Measurements from ENCODE around the gene CCDC183.
"Not testable (repeated sequence)": the region's sequence is repeated elsewhere in the genome, so short reads cannot be mapped to it uniquely, and the experiment has no call there.

CCDC183 gene

DNA sequence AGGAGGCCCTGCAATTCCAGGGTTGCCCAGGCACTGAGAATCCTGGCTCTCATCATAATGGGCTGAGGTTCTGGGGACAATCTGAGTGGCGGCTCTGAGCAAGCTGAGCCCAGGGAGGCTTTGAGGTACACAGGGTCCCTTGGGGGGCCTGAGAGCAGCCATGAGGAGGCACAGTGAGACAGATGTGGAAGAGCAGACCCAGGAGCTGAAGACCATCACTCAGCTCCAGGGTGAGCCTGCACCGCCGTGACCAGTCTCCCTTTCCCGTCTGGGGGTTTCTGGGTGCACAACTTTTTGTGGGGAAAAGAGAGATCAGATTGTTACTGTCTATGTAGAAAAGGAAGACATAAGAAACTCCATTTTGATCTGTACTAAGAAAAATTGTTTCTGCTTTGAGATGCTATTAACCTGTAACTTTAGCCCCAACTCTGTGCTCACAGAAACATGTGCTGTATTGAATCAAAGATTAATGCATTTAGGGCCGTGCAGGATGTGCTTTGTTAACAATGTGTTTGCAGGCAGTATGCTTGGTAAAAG, at the start of gene CCDC183:
Gene CCDC183 (plus strand): TSS at position 101 of the 537 bp plus-strand sequence. CDS start 60 bp downstream, at position 161.
- no peak for DNase-seq (ENCODE audit: low spot score)

DNA sequence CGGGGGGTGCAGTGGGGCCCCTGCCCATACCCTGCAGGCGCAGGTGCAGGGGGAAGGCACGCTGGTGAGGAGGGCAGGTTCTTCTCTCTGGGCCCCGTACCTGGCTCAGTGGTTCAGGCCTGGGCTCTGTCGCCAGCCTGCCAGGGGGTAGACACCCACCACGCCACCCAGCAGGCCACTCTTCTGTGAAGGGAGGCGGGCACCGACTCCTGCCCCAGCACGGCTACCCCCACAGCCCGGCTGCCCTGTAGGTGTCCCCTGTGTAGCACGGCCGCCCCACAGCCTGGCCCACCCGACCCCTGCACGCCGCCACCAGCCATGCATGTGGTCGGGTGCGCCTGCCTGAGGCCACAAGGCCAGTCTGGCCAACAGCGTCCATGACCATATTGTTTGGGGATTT, 49.5 kb upstream of the CCDC183 start:
- no peak for DNase-seq (ENCODE audit: low spot score)

DNA sequence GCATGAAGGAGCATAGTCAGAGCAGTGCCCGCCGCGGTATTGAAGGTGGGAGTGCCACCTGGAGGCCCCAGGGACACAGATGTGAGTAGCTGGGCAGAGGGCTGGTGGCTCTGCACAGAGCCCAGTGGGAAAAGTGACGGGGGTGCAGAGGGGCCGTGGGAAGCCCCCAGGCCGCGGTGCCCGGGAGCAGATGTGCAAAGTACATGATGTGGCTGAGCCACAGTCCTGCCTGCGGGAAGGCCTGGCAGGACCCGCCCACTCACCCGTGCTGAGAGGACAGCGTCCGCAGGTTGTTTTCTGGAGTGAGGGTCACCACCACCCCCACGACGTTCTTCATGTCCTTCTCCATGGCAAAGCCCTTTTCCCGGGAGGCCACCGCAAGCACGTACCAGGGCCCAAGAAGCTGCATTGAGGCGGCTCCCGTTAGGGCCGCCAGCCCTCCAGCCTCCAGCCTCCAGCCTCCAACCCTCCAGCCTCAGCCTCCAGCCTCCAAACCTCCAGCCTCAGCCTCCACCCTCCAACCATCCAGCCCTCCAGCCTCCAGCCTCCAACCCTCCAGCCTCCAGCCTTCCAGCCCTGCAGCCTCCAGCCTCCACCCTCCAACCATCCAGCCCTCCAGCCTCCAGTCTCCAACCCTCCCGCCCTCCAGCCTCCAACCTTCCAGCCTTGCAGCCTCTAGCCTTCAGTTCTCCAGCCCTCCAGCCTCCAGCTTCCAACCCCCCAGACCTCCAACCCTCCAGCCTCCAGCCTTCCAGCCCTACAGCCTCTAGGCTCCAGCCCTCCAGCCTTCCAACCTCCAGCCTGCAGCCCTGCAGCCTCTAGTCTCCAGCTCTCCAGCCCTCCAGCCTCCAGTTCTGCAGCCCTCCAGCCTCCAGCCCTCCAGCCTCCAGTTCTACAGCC, 48.7 kb upstream of the CCDC183 start:
- DNase-seq (ENCODE audit: low spot score): no peak

DNA sequence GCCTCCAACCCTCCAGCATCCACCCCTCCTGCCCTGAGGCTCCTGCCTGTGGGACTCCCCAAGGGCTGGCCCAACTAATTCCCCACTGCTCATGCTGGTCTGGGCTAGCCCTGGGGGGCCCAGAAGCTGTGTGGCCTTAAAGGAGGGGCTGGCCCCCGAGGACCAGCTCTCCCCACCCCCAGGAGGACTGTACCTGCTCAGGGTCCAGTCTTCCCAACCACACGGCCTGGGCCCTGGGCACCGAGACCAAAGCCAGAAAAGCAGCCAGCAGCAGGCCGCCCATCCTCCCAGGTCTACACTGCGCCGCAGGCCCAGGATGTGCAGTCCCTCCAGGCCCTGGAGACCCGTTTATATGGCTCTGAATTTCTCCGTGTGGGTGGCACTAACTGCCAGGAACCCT, 47.9 kb upstream of the CCDC183 start, which contains the start of gene LCN6:
Gene LCN6 (minus strand): TSS at position 325 of the 400 bp plus-strand sequence. CDS start 42 bp downstream, at position 283.
- no peak for DNase-seq (ENCODE audit: low spot score)

DNA sequence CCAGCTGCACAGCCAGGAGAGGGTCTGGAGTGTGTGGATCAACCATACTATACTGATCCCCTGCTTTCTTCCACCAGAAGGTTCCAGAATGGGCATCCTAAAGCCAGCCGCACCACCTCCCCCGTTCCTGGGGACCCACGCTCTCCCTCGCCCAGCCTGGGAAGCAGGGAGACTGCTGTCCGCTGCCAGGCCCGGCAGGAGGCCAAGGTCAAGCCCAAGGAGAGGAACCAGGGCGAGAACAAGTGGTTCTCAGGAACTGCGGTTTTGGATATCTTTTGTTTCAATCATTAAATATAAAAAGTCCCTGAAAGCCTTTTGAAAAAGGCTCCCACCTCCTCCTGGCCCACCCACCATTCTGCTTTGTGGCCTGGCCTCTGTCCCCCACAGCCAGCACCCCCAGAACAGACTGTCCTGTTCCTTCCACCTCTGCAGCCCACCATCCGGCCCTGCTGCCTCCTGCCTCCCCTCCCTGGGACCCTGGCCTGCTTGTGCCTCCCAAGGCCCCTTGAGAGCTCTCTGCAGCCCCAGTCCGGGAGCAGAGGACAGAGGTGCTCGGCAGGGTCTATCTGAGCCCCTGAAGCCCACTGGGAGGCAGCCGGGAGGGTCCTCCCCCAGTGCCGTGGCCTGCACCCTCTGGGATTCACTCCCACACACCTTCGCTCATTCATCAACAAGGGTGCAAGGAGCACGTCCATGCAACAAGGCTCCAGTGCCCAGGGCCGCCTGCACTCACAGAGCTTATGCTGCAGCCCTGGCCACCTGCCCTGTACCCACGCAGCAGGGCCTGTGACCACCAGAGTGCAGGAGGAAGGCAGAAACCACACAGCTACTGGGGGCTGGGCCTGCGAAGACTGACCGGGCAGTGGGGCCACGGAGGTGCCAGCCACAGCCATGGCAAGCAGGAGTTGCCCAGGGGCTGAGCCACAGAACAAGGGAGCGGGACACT, 47.2 kb upstream of the CCDC183 start:
- no peak for DNase-seq (ENCODE audit: low spot score)

DNA sequence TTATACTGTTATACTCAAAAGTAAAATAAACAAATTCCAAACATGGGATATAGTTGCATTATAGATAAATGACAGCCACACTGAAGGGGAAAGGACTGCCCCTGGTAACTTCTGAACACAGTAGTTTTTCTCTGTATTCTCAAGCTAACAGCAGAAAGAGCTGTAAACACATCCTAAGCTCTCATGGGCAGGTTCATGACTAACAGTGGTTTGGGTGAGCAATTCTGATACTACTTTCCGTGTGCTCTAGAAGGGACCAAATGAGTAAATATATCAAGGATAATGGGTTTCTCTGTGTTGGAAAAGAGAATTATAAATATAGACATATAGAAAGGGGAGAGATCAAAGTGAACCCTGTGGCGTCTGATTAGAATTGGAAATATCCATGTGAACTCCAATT, 45.6 kb upstream of the CCDC183 start:
- no peak for DNase-seq (ENCODE audit: low spot score)

DNA sequence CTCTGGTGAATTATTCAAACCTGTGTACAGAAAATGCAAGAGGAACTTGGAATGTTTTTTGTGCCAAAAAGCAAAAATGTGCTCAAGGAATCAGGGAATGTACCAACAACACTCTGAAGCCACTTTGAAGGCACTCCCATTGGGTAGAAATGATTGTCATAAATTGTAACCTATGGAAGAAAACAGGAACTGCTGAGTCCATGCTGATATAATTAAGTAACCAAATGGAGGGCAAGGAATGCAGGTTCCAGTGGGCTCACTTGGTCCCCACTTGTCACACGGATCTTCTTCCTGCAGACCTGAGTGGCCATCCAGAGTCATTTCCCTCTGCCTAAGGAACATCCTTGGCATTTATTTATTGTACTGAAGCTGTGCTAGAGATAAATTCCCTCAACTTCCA, 44.9 kb upstream of the CCDC183 start:
- no peak for DNase-seq (ENCODE audit: low spot score)

DNA sequence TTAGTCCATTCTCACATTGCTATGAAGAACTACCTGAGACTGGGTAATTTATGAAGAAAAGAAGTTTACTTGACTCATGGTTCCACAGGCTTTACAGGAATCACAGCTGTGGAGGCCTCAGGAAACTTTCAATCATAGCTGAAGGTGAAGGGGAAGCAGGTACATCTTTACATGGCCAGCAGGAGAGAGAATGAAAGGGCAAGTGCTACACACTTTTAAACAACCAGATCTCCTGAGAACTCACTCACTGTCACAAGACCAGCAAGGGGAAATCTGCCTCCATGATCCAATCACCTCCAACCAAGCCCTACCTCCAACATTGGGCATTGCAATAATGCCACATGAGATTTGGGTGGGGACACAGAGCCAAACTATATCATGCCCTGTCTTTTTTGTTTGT, 44.3 kb upstream of the CCDC183 start:
- no peak for DNase-seq (ENCODE audit: low spot score)

DNA sequence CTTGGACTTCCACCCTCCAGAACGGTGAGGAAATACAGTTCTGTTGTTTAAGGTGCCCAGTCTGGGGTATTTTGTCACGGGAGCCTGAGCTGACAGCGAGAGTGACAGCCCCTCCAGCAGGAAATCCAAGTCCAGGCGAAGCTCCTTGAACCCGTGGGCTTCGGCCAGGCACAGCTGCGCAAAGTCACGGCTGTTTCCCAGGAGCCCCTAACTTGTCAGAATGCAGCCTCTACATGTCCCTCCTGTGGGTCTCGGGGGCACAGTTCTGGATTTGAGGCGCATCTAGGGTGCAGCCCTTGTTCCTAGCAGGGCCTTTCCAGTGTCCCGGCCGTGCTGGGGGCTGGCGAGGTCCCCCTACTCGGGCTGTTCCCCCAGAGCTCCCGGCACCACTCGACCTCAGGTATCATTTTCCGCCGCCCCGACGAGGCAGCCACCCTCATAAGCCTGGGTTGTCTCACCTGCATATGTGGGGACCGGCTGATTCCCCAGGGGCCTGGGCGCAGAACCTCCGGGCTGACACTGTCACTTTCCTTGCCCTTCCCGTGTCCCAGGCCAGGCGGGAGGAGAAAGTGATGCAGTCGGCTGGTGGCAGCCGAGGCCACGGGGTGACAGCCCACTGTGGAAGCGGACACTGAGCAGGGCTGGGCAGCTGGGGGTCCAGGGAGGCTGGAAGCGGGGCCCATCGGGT, 42.6 kb upstream of the CCDC183 start:
- no peak for DNase-seq (ENCODE audit: low spot score)

DNA sequence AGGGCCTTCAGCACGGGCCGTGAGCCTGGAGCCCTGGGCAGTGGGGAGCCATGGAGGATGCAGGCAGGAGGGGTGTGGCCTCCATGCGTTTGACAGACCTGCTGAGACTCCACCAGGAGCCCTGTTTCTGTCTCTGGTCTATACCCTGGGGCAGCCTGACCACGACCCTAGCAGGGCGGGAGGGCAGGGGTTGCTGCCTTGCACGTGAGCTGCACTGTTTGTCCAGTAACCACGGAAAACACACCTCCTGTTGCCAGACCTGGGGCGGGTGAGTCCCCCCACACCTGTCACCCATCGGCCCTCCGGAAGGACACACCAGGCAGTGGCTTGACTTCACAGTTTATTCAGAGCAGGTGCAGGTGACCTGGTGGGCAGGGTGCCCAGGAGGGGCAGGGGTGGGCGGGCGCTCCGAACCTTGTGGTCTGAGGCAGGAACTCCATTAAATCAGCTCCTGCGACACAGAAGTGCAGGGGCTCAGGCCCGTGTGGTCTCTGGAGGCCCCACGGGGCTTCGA, 42.0 kb upstream of the CCDC183 start:
- no peak for DNase-seq (ENCODE audit: low spot score)

DNA sequence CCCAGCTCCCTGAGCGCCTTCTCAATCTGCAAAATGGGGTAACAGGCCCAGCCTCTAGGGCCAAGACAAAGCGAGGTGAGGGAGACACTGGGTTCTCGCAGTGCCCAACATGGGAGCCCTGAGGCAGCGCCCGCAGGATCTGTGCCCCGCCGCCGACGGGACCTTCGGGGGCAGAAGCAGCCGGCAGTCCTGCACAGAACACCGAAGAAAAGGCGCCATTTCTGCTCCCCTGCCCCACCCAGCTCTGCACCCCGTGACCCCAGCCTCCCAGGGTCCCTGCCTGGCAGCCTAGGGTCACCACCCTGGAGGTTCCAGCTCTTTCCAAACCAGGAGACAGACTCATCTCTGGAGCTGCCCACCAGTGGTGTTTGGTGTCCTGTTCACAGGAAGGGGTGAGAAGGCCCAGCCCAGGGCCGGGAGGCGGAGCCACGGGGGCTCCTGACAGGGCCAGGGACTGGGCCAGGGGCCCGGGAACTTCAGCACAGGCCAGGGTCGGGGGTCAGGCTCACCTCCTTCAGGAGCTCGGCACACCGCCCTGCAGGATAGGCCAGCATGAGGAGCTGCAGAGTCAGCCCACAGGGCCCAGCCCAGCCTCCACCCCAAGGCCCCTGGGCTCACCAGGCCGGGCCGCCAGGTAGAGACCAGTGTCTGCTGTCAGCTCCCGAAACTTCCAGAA, 41.4 kb upstream of the CCDC183 start:
- DNase-seq (ENCODE audit: low spot score): no peak

DNA sequence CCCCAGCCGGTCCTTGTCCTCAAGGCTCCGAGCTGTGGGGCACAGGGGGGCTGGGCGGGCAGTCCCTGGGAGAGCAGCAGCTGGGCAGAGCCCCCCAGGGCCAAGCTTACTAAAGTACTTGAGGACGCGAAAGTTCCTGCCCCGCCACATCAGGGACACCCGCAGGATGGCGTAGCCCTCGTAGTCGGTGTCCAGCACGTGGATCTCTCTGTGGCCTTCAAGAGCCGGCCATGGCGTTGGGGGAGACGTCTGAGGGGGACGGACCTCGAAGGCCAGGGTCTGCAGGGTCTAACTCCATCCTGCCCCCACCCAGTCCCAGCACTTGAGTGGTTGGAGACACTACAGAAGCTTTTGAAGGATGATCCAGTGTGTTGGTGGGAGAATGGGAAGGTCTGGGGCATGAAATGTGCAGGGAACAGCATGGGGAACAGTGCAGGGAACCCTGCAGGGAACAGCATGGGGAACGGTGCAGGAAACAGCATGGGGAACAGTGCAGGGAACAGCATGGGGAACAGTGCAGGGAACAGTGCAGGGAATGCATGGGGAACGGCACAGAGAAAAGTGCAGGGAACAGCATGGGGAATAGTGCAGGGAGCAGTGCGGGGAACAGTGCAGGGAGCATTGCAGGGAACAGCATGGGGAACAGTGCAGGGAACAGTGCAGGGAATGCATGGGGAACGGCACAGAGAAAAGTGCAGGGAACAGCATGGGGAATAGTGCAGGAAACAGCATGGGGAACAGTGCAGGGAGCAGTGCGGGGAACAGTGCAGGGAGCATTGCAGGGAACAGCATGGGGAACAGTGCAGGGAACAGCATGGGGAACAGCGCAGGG, 40.6 kb upstream of the CCDC183 start:
- DNase-seq (ENCODE audit: low spot score): not testable (repeated sequence)

DNA sequence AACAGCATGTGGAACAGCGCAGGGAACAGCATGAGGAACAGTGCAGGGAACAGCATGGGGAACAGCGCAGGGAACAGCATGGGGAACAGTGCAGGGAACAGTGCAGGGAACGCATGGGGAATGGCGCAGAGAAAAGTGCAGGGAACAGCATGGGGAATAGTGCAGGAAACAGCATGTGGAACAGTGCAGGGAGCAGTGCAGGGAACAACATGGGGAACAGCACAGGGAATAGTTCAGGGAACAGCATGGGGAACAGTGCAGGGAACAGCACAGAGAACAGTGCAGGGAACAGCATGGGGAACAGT, 40.1 kb upstream of the CCDC183 start:
- DNase-seq (ENCODE audit: low spot score): no peak

DNA sequence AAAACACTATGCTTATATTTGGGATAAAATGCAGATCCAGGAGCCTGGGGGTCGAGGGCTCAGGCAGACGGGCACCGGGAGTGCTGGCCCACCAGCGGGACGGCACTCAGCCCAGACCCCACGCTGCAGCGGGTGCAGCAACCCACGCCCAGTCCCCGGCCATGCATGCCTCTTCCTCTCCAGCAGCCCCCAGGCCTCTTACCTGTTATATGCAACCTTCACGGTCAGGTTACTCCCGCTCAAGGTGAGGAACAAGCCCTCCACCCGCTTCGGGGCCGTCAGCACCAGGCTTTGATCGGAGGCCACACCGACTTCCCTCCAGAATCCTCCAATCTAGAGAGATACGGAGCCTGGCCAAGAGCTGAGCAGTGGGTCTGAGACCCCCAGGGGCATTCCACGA, 39.3 kb upstream of the CCDC183 start:
- DNase-seq (ENCODE audit: low spot score): no peak

DNA sequence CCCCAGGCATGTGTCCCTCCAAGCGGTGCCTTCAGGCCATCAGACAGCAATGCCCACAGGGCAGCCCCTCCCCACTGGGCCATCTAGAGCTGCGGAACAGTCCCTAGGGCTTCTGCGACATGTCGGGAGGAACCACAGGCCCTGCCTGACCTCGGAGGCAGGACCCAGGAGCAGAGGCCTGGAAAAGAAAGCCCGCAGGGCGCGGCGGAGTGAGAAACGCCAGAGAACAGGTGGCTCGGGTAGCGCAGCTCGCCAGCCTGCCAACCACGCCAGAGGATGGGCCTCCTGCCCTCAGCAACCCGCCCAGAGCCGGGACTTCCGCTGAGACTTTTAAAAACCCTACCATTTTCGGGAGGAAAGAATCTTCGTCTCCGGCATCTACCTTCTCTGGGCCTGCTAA, 38.8 kb upstream of the CCDC183 start:
- no peak for DNase-seq (ENCODE audit: low spot score)

DNA sequence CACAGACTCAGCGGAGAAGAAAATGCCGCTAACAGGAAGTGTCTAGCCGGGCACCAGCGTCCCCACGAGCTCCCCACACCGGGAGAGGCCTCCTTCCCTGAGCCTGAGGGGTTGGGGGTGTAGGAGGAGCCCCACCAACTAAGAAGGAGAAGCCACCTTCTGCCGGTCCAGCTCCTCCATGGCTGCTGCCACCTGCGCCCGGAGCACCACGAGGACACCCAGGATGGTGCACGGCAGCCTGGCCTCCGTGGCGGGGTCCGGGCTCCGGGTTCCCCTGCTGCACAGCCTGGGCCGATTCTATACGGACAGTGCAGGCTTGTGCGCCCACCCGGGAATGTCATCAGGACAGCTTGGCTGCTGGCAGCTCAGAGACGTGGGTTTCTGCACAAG, 38.4 kb upstream of the CCDC183 start:
- DNase-seq (ENCODE audit: low spot score): no peak

DNA sequence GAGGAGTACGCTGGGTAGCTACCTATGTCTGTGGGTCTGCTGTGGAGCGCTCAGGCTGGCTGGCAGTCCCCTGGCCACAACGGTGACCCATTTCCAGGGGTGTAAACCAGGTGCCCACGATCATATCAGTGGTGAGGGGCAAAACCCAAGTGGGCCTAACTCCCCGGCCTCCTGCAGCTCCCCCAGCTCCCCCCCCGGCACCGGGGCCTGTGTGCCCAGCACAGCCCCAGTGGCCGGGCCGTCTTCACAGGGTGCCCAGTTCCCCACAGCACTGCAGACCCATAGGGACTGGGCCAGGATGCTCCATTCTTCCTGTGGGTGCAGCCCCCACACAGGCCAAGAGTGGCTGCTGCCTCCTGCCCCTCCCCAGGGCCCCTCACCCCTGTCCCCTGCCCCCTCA, 37.1 kb upstream of the CCDC183 start:
- no peak for DNase-seq (ENCODE audit: low spot score)

DNA sequence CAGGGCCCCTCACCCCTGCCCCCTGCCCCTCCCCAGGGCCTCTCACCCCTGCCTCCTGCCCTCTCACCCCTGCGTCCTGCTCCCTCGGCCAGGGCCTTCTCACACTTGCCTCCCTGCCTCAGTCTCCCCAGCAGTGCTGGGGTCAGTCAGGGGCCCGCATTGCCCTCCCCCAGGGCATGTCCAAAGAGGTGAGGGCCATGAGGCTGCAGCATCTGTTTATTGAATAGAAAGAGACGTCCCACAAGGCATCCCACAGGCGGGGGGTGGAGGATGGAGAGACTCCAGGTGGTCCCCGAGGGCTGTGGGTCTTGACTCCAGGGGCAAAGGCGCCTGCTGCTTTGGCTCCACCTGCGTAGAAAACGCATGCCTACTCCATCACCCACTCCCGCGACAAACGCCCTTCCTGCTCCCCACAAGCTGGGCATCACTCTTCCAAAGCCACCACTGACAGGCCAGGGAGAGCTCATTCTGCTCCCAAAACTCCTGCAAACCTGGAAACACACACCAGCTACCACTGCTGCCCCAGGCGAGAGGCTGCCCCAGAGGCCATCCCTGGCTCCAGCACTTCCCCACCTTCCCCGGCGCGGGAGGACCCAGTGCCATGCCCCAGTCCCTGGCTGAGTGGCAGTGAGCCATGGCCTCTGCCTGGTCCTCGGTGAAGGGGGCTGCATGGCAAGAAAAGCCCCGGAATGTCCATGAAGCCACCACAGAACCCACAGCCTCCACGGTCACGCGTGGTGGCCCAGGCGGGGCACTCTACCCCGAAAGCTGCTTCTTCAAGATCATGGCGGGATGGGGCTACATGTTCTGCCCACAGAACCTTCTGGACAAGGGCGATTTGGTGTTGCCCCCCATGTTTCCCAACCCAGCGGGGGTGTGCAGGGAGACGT, 36.5 kb upstream of the CCDC183 start:
- no peak for DNase-seq (ENCODE audit: low spot score)

DNA sequence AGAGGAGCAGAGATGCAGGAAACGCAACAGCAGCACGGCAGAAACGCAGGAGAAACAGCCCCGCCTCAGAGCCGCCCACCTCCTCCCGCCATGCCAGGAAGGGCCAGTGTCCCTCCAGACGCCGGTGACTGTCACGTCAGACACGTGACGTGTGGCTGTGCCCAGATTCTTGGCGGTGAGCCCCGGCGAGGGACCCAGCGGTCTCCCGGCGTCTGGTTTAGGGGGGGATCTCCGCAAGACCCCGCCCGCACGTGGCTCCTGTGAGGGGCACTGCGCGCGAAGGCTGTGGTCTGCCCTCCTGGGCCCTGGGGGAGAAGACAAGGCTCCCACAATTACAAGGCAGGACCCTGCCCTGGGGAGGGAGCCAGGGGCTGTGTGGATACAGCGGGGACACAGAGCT, 35.7 kb upstream of the CCDC183 start:
- no peak for DNase-seq (ENCODE audit: low spot score)
